ENCODE measurements around the gene CEP57L1.

The CEP57L1 gene

DNA sequence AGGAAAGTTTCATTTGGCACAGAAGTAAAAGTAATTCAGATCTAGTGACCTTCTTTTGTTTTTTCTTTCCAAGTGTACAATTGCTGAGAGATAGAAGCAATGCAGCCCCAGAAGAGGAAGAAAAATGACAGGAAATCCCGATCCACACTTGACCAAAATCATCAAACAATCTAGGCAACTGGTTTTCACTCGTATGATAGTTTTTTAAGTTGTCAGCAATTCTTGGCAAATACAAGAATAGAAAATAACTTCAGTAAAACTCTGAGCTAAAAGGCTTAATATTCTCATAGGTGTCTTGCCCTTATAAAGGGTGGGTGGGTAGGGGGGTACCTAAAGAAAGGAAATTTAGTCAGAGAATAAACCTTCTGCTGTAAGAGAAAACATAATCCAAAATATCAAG is 36.7 kb upstream of the CEP57L1 start:
- ChIA-PET CTCF (interaction anchor here (2.3 kb wide), 1 partner anchor 16 kb away, joined by 6 read pairs; no protein-coding TSS in a partner anchor), POLR2A (no interaction called here)
- TF ChIP-seq, protein P1, sequence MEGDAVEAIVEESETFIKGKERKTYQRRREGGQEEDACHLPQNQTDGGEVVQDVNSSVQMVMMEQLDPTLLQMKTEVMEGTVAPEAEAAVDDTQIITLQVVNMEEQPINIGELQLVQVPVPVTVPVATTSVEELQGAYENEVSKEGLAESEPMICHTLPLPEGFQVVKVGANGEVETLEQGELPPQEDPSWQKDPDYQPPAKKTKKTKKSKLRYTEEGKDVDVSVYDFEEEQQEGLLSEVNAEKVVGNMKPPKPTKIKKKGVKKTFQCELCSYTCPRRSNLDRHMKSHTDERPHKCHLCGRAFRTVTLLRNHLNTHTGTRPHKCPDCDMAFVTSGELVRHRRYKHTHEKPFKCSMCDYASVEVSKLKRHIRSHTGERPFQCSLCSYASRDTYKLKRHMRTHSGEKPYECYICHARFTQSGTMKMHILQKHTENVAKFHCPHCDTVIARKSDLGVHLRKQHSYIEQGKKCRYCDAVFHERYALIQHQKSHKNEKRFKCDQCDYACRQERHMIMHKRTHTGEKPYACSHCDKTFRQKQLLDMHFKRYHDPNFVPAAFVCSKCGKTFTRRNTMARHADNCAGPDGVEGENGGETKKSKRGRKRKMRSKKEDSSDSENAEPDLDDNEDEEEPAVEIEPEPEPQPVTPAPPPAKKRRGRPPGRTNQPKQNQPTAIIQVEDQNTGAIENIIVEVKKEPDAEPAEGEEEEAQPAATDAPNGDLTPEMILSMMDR (IDR thresholded peaks at IDR 0.05; ENCODE audit: insufficient read depth, low read length, missing control alignments): no peak
- no peak overlapping the region for H3K4me3 ChIP-seq (ENCODE audit: low read depth, low read length)
- no peak for DNase-seq (ENCODE audit: low read depth, low spot score)

DNA sequence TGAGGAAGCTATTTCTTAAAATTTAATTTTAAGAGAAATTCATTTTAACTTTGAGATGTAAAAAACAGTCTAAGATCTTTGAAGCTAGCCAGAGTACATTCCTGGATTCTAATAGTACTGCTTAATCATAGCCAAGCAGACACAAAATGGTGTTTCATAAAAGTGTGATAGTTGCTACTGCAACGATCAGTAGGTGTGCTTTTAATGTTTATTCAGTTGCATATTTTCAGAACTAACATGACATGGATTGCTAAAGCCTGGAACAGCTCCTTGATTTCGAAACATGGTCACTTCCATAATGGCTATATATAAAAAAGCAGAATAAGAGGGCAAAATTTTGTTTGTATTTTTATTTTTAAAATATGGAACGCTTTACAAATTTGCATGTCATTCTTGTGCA is 36.2 kb upstream of the CEP57L1 start:
- ChIA-PET POLR2A (no interaction called here), CTCF (interaction anchor here (2.3 kb wide), 1 partner anchor 16 kb away, joined by 6 read pairs; no protein-coding TSS in a partner anchor)
- no peak for DNase-seq (ENCODE audit: low read depth, low spot score)
- no peak overlapping the region for H3K4me3 ChIP-seq (ENCODE audit: low read depth, low read length)
- TF ChIP-seq, protein P1 (IDR thresholded peaks at IDR 0.05; ENCODE audit: insufficient read depth, low read length, missing control alignments): no peak

DNA sequence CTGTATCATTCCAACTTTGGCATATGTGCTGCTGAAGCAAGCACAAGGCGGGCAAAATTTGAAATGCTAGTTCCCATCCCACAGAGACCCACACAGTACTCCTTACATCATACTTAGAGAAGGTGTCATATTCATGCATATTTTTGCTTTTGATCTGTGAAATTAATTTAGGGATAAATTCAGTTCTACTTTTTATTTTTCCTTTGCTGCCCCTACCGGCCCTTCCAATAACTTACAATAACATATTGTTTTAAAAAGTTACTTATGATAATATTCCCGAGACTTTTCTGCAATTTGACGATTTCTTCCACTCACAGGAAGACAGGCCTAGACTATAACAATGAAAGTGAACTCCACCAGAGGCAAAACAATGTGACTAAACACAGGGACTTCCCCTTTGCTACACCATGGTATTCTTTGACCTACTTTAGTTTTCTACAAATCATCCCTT is 35.7 kb upstream of the CEP57L1 start:
- ChIA-PET POLR2A (no interaction called here), CTCF (interaction anchor here (2.3 kb wide), 1 partner anchor 15 kb away, joined by 6 read pairs; no protein-coding TSS in a partner anchor)
- no peak overlapping the region for H3K4me3 ChIP-seq (ENCODE audit: low read depth, low read length)
- DNase-seq (ENCODE audit: low read depth, low spot score): no peak
- TF ChIP-seq, protein P1 (IDR thresholded peaks at IDR 0.05; ENCODE audit: insufficient read depth, low read length, missing control alignments): no peak

DNA sequence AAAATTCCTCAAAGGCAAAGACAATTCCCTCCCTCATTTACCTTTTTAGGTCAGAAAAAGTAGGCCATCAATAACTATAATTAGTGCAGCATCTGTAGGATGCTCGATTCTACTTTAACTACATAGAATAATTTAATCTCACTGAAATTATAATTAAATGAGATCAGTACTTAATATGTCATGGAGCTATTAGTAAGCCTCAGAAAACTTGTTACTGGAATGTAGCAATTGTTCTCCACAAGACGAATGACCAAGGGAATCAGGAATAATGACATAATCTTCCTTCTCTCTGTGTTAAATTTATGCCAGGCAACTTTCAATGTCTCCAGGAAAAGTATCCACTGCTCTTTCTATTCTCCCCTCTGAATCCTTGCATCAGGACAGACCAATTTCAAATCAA is 34.7 kb upstream of the CEP57L1 start:
- ChIA-PET POLR2A (no interaction called here), CTCF (interaction anchor here (2.3 kb wide), 1 partner anchor 14 kb away, joined by 6 read pairs; no protein-coding TSS in a partner anchor)
- TF ChIP-seq, protein P1 (IDR thresholded peaks at IDR 0.05; ENCODE audit: insufficient read depth, low read length, missing control alignments): no peak
- H3K4me3 ChIP-seq (ENCODE audit: low read depth, low read length): no peak overlapping the region
- no peak for DNase-seq (ENCODE audit: low read depth, low spot score)

DNA sequence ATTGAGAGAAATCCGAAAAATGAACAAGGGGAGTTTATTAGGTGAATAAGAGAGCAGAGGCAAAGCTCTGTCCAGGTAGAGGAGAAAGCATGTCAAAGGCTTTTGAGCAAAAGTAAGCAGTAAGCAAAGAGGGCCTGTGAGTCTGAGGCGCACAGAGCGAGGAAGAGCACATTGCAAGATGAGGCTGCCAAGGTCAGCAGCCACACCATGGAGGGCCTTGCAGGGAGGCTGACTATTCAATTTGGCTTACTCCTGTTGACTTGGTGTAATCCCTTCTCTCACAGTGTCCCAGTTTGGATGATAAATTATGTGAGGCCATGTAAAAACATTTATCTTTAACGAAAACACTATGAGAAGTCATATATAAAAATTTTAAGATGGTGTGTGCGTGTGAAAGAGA is 33.1 kb upstream of the CEP57L1 start:
- POLR2A ChIA-PET: no interaction called here
- no peak overlapping the region for H3K4me3 ChIP-seq (ENCODE audit: low read depth, low read length)
- TF ChIP-seq, protein P1 (IDR thresholded peaks at IDR 0.05; ENCODE audit: insufficient read depth, low read length, missing control alignments): no peak
- no peak for DNase-seq (ENCODE audit: low read depth, low spot score)
- CTCF ChIA-PET: interaction anchor here (1.0 to 3.2 kb wide), 2 partner anchors 9 to 11 kb away, joined by 3 to 18 read pairs; no protein-coding TSS in a partner anchor

DNA sequence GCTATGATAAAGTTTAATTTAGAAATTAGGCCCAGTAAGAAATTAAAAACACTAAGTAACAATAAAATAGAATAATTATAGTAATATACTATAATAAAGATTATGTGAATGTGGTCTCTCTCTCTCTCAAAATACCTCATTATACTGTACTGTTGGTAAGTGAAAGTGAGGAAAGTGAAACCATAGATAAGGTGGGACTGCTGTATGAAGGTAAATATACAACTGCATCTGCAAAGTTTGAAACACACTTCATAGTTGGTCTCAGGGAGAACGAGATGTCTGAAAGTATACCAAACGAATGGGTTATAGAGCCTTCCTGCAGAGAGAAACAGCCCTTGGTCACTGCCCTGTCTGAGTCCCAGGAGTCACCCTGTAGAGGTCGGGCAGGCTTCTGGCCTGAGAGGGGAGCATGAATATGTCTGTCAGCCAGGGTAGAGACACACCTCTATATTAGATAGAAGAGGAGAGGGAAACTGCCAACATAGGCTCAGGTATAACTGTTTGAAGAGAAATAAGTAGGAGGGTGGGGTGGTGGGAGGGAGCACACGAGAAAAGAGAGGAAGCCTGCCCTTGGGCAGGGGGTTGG is 32.4 kb upstream of the CEP57L1 start:
- H3K4me3 ChIP-seq (ENCODE audit: low read depth, low read length): no peak overlapping the region
- DNase-seq (ENCODE audit: low read depth, low spot score): no peak
- ChIA-PET POLR2A (no interaction called here), CTCF (interaction anchor here (1.0 to 3.2 kb wide), 2 partner anchors 9 to 11 kb away, joined by 3 to 18 read pairs; no protein-coding TSS in a partner anchor)
- TF ChIP-seq, protein P1 (IDR thresholded peaks at IDR 0.05; ENCODE audit: insufficient read depth, low read length, missing control alignments): no peak
